A549 (cell line): Measurements from ENCODE around the gene PPP1R3E. TPM values are rescaled to one million over a fixed set of nuclear protein-coding genes. Genes with fewer than 3 reads are reported as not detected.

ENCODE experiments used
- ATAC-seq, 2 experiments: fragments of 200-7000 bp in 1 of 2; fragments of >200 bp in 1 of 2; cut with Nextera tagmentation in 1 of 2; cut with Tn5 transposase in 1 of 2; 3 replicates each; pipeline versions ENCODE4 v1.8.0 to v1.9.1; 2018 to 2020; ENCODE audit warnings: mild to moderate bottlenecking in 1 of 2, moderate library complexity in 1 of 2
- CTCF ChIA-PET: fragments of 300-600 bp; sonication (Branson Sonifier 250); formaldehyde crosslinking; extraction: SDS; loops from one replicate; lab custom pipeline; 2021; ENCODE audit warnings: antibody characterized with exemption, inconsistent platforms; lab: Yijun Ruan, JAX
- POLR2A ChIA-PET: fragments of 350-600 bp; formaldehyde crosslinking; extraction: SDS; loops from one replicate; lab custom pipeline; 2021; ENCODE audit warnings: antibody characterized with exemption, inconsistent platforms; lab: Yijun Ruan, JAX
- DNase-seq, 2 experiments: peaks; one replicate each; pipeline versions ENCODE4 v3.0.0 to v3.0.0-alpha.2; 2011 to 2016; ENCODE audit warnings: low read depth in 1 of 2, low spot score in 1 of 2
- FAIRE-seq: peaks from 2 replicates; lab custom pipeline; 2011; peaks lifted over from hg19 to GRCh38; lab: Jason Lieb, UNC
- H3K27ac ChIP-seq, 2 experiments: fragments of >200 bp; sonication (Bioruptor Twin); formaldehyde crosslinking; 3 replicates each; pipeline ENCODE4 v1.5.1; 2016 to 2017
- H3K4me1 ChIP-seq: fragments of >200 bp; sonication (Bioruptor Twin); formaldehyde crosslinking; 3 replicates; pipeline ENCODE4 v1.6.1; 2016
- H3K4me2 ChIP-seq: fragments of >200 bp; sonication (Bioruptor Twin); formaldehyde crosslinking; 3 replicates; pipeline ENCODE4 v1.6.1; 2016
- H3K4me3 ChIP-seq: fragments of >200 bp; sonication (Bioruptor Twin); formaldehyde crosslinking; 3 replicates; pipeline ENCODE4 v1.5.1; 2016
- H3K9me3 ChIP-seq: fragments of >200 bp; sonication (Bioruptor Twin); formaldehyde crosslinking; 3 replicates; pipeline ENCODE4 v1.6.1; 2016
- ATOH8 ChIP-seq: fragments of 250-450 bp; sonication (Bioruptor Pico); IDR thresholded peaks from 2 replicates; pipeline ENCODE4 v1.5.0; 2020; ENCODE audit warnings: low read depth, mild to moderate bottlenecking, moderate library complexity
- BCL3 ChIP-seq: fragments of >200 bp; sonication (Bioruptor Twin); formaldehyde crosslinking; IDR thresholded peaks from 3 replicates; pipeline ENCODE4 v1.6.1; 2016
- CTCF ChIP-seq: fragments of >200 bp; sonication (Bioruptor Twin); formaldehyde crosslinking; IDR thresholded peaks from 3 replicates; pipeline ENCODE4 v1.5.1; 2016
- EHF ChIP-seq: fragments of 250-450 bp; sonication (Bioruptor Pico); IDR thresholded peaks from 2 replicates; pipeline ENCODE4 v1.5.0; 2020; ENCODE audit warnings: mild to moderate bottlenecking
- HDAC2 ChIP-seq: fragments of 200-600 bp; sonication (generic); IDR thresholded peaks from 2 replicates; pipeline ENCODE4 v1.6.1; 2016
- HES2 ChIP-seq: fragments of >200 bp; sonication (Bioruptor Twin); formaldehyde crosslinking; IDR thresholded peaks from 2 replicates; pipeline ENCODE4 v1.6.1; 2016
- HEYL ChIP-seq: fragments of 250-450 bp; sonication (Bioruptor Pico); IDR thresholded peaks from 2 replicates; pipeline ENCODE4 v1.8.0; 2021; ENCODE audit warnings: mild to moderate bottlenecking, moderate library complexity
- HOXB5 ChIP-seq: fragments of 250-450 bp; sonication (Bioruptor Pico); IDR thresholded peaks from 2 replicates; pipeline ENCODE4 v1.5.0; 2020; ENCODE audit warnings: mild to moderate bottlenecking, moderate library complexity
- JUN ChIP-seq, 2 experiments: fragments of >200 bp; sonication (Bioruptor Twin); formaldehyde crosslinking; IDR thresholded peaks; 2 replicates in 1 of 2; 3 replicates in 1 of 2; pipeline ENCODE4 v1.6.1; 2016 to 2017
- KDM5A ChIP-seq: fragments of 200-600 bp; sonication (generic); IDR thresholded peaks from 2 replicates; pipeline ENCODE4 v1.6.1; 2016; ENCODE audit warnings: antibody characterized with exemption, mild to moderate bottlenecking
- MAFK ChIP-seq: fragments of 450-650 bp; IDR thresholded peaks from 2 replicates; pipeline ENCODE4 v1.6.1; 2014; ENCODE audit not compliant: partially characterized antibody
- MAX ChIP-seq: IDR thresholded peaks from 2 replicates; pipeline ENCODE4 v1.6.1; 2012
- MYC ChIP-seq: IDR thresholded peaks from 2 replicates; pipeline ENCODE4 v1.6.1; 2012; ENCODE audit warnings: mild to moderate bottlenecking, inconsistent platforms, low read length, improper control_type of control experiment, borderline replicate concordance
- PBX3 ChIP-seq: IDR thresholded peaks from 2 replicates; pipeline ENCODE4 v1.6.1; 2012
- RFX5 ChIP-seq: fragments of 450-650 bp; IDR thresholded peaks from 2 replicates; pipeline ENCODE4 v1.7.1; 2014; ENCODE audit warnings: antibody characterized with exemption, mild to moderate bottlenecking, moderate library complexity
- RNF2 ChIP-seq: fragments of 200-600 bp; sonication (generic); IDR thresholded peaks from 2 replicates; pipeline ENCODE4 v1.6.1; 2016; ENCODE audit warnings: low read depth, mild to moderate bottlenecking, antibody characterized with exemption, moderate library complexity, borderline replicate concordance
- SREBF2 ChIP-seq: fragments of 450-650 bp; IDR thresholded peaks from 2 replicates; pipeline ENCODE4 v1.6.1; 2014; ENCODE audit warnings: mild to moderate bottlenecking, moderate library complexity
- TP53 ChIP-seq: fragments of 250-450 bp; sonication (Bioruptor Pico); IDR thresholded peaks from 2 replicates; pipeline ENCODE4 v1.5.0; 2021; ENCODE audit warnings: mild to moderate bottlenecking, moderate library complexity
- ZC3H11A ChIP-seq: fragments of 450-650 bp; IDR thresholded peaks from 2 replicates; pipeline ENCODE4 v1.6.1; 2014; ENCODE audit warnings: antibody characterized with exemption, mild to moderate bottlenecking
- ZFP36 ChIP-seq: fragments of 450-650 bp; IDR thresholded peaks from 2 replicates; pipeline ENCODE4 v1.6.1; 2014; ENCODE audit warnings: borderline replicate concordance; ENCODE audit not compliant: partially characterized antibody
- ZSCAN20 ChIP-seq: fragments of 250-450 bp; sonication (Bioruptor Pico); IDR thresholded peaks from 2 replicates; pipeline ENCODE4 v1.8.0; 2022; ENCODE audit warnings: mild to moderate bottlenecking, moderate library complexity
- WGBS: methylation state at CpG from one replicate; pipeline ENCODE4 v1.1.6; 2017; ENCODE audit errors: missing lambda C conversion rate; 5-methylcytosine and 5-hydroxymethylcytosine counted together
- polyA plus RNA-seq, 4 experiments: library from polyadenylated mRNA; depleted of rRNA in 3 of 4; stranded (reverse); fragments of >200 nt; fragmentation: RNase III in 1 of 4; extraction: RNeasy Plus Mini Kit Qiagen cat#74134 plus additional on column Dnase treatment in 1 of 4; gene quantifications; 2 replicates in 3 of 4; 3 replicates in 1 of 4; pipeline ENCODE4 v1.2.3, GENCODE V29; 2011 to 2017

The PPP1R3E gene
- polyA plus RNA-seq, 2 of the 4 experiments (the other 2 are of a cell fraction), result 7.5 to 11.1 TPM

GRCh38 chr14:23339506-23340268 is 37.0 kb upstream of the PPP1R3E start:
- 3% methylated on average over 1 of the region's 1 CpG for WGBS
- H3K27ac ChIP-seq, result no peak overlapping the region
- no peak for FAIRE-seq
- CTCF ChIA-PET, result interaction anchor here (1.3 to 14.7 kb wide), 2 partner anchors 11 to 39 kb away, joined by 3 to 186 read pairs; partner anchors contain the start of gene CMTM5
- TF ChIP-seq MAFK (no peak), BCL3 (no peak), ZFP36 (peak; percentile 65), EHF (CRISPR knock-in tag) (no peak), HEYL (no peak)
- no peak overlapping the region for H3K4me3 ChIP-seq
- ATAC-seq, result no peak
- no peak overlapping the region for H3K4me2 ChIP-seq
- H3K9me3 ChIP-seq, result peaks cover 36% of the 10 kb centered on the region
- DNase-seq, result no peak
- no peaks in the 10 kb centered on the region for H3K4me1 ChIP-seq
- POLR2A ChIA-PET, result no interaction called here

GRCh38 chr14:23335623-23336022 is 33.0 kb upstream of the PPP1R3E start:
- DNase-seq, result no peak
- CTCF ChIA-PET, result interaction anchor here (1.2 to 14.7 kb wide), 4 partner anchors 9 to 44 kb away, joined by 3 to 186 read pairs (median 8); partner anchors contain the start of gene CMTM5
- ATAC-seq, result no peak
- TF ChIP-seq JUN (IDR thresholded peaks at IDR 0.05) (no peak), HOXB5 (CRISPR knock-in tag) (no peak), ZC3H11A (no peak), ATOH8 (CRISPR knock-in tag) (no peak), HDAC2 (no peak), ZSCAN20 (CRISPR knock-in tag) (no peak), PBX3 (no peak), TP53 (CRISPR knock-in tag) (no peak), RNF2 (no peak), HES2 (no peak), KDM5A (no peak), CTCF (no peak), RFX5 (no peak), MYC (no peak), MAX (no peak), SREBF2 (no peak)
- TF ChIP-seq, all 56 proteins: peak for 0
- no peak overlapping the region for H3K4me3 ChIP-seq
- POLR2A ChIA-PET, result interaction anchor here (1.3 kb wide), 1 partner anchor 15 kb away, joined by 3 read pairs; the partner anchor contains the start of gene PABPN1
- no peaks in the 10 kb centered on the region for H3K4me1 ChIP-seq
- peaks cover 24% of the 10 kb centered on the region for H3K9me3 ChIP-seq
- 45% methylated on average over 5 of the region's 5 CpGs for WGBS
- no peak overlapping the region for H3K4me2 ChIP-seq
- no peak for FAIRE-seq
- no peak overlapping the region for H3K27ac ChIP-seq
